Neural cell (in vitro differentiated cells): ENCODE data around the gene RAMP3. TPM values are rescaled to one million over a fixed set of nuclear protein-coding genes. Genes with fewer than 3 reads are reported as not detected.

Source experiments
- H2AFZ ChIP-seq: fragments of 200-600, 300-800 bp; sonication (generic), shearing (Covaris generic); 2 replicates; pipeline ENCODE4 v1.6.0; 2014; ENCODE audit warnings: low read depth, mild to moderate bottlenecking, antibody characterized with exemption, low read length, moderate library complexity
- H3F3A ChIP-seq: fragments of 200-600 bp; shearing (Covaris generic); 2 replicates; pipeline ENCODE4 v1.6.1; 2016; ENCODE audit warnings: mild to moderate bottlenecking, moderate library complexity, mixed read lengths, antibody characterized with exemption, low read length; ENCODE audit not compliant: insufficient read depth, poor library complexity, severe bottlenecking
- H3K27ac ChIP-seq: fragments of 200-600, 300-800 bp; sonication (generic), shearing (Covaris generic); 2 replicates; pipeline ENCODE4 v1.5.1; 2014; ENCODE audit warnings: mild to moderate bottlenecking, low read length, moderate library complexity
- H3K27me3 ChIP-seq: fragments of 300-800, 200-600 bp; sonication (generic), shearing (Covaris generic); 2 replicates; pipeline ENCODE4 v1.6.0; 2014; ENCODE audit warnings: mild to moderate bottlenecking, low read depth, low read length, moderate library complexity; ENCODE audit not compliant: insufficient read depth
- H3K36me3 ChIP-seq: fragments of 300-800, 200-600 bp; sonication (generic), shearing (Covaris generic); 2 replicates; pipeline ENCODE4 v1.5.1; 2014; ENCODE audit warnings: mild to moderate bottlenecking, antibody characterized with exemption, low read length, moderate library complexity; ENCODE audit not compliant: insufficient read depth
- H3K4me2 ChIP-seq: fragments of 300-800, 200-600 bp; sonication (generic), shearing (Covaris generic); 2 replicates; pipeline ENCODE4 v1.6.0; 2014; ENCODE audit warnings: mild to moderate bottlenecking, low read length
- H3K4me3 ChIP-seq: fragments of 300-800, 200-600 bp; sonication (generic), shearing (Covaris generic); 2 replicates; pipeline ENCODE4 v1.5.1; 2014; ENCODE audit warnings: mild to moderate bottlenecking, low read length, moderate library complexity
- H3K79me2 ChIP-seq: fragments of 200-600 bp; shearing (Covaris generic); replicated peaks from 2 replicates; pipeline ENCODE4 v1.6.0; 2014; ENCODE audit warnings: mild to moderate bottlenecking, low read length, moderate library complexity; ENCODE audit not compliant: insufficient read depth
- H3K9ac ChIP-seq: fragments of 300-800, 200-600 bp; sonication (generic), shearing (Covaris generic); 2 replicates; pipeline ENCODE4 v1.6.1; 2016; ENCODE audit warnings: mild to moderate bottlenecking, low read length, mixed read lengths
- H3K9me2 ChIP-seq: fragments of 200-600 bp; shearing (Covaris generic); 2 replicates; pipeline ENCODE4 v1.6.1; 2016; ENCODE audit warnings: mild to moderate bottlenecking, low read length, mixed read lengths; ENCODE audit not compliant: insufficient read depth
- H3K9me3 ChIP-seq: fragments of 200-600, 300-800 bp; sonication (generic), shearing (Covaris generic); 2 replicates; pipeline ENCODE4 v1.6.1; 2016; ENCODE audit warnings: mild to moderate bottlenecking, mixed run types, low read length, moderate library complexity, mixed read lengths
- H4K20me1 ChIP-seq: fragments of 200-600 bp; shearing (Covaris generic); 2 replicates; pipeline ENCODE4 v1.6.1; 2016; ENCODE audit warnings: mild to moderate bottlenecking, mixed run types; ENCODE audit not compliant: insufficient read depth
- CTCF ChIP-seq: fragments of 450-650 bp; IDR thresholded peaks from 2 replicates; pipeline ENCODE4 v1.5.1; 2014; ENCODE audit warnings: antibody characterized with exemption, mild to moderate bottlenecking, moderate library complexity; ENCODE audit not compliant: poor library complexity, severe bottlenecking
- EP300 ChIP-seq: fragments of 450-650 bp; conservative IDR thresholded peaks from 2 replicates; pipeline ENCODE4 v1.6.1; 2014; ENCODE audit warnings: antibody characterized with exemption, mild to moderate bottlenecking, moderate library complexity; ENCODE audit not compliant: poor library complexity, severe bottlenecking
- EZH2 ChIP-seq: fragments of 200-600, 300-800 bp; shearing (Covaris generic), sonication (generic); IDR thresholded peaks from 2 replicates; pipeline ENCODE4 v1.6.1; 2014; ENCODE audit warnings: antibody characterized with exemption, low read length, borderline replicate concordance, mild to moderate bottlenecking; ENCODE audit not compliant: insufficient read depth, poor library complexity, severe bottlenecking
- MXI1 ChIP-seq: fragments of 450-650 bp; conservative IDR thresholded peaks from 2 replicates; pipeline ENCODE4 v1.6.1; 2014; ENCODE audit warnings: antibody characterized with exemption, mild to moderate bottlenecking; ENCODE audit not compliant: poor library complexity, severe bottlenecking
- POLR2AphosphoS5 ChIP-seq: IDR thresholded peaks from 2 replicates; pipeline ENCODE4 v1.6.1; 2012
- RAD21 ChIP-seq: fragments of 450-650 bp; conservative IDR thresholded peaks from 2 replicates; pipeline ENCODE4 v1.6.1; 2014; ENCODE audit warnings: antibody characterized with exemption, mild to moderate bottlenecking, moderate library complexity
- SMC3 ChIP-seq: fragments of 450-650 bp; conservative IDR thresholded peaks from 2 replicates; pipeline ENCODE4 v1.6.1; 2014; ENCODE audit warnings: antibody characterized with exemption, mild to moderate bottlenecking, moderate library complexity; ENCODE audit not compliant: poor library complexity
- TAF1 ChIP-seq: IDR thresholded peaks from 2 replicates; pipeline ENCODE4 v1.6.1; 2012; ENCODE audit warnings: low read depth
- polyA plus RNA-seq: library from polyadenylated mRNA; depleted of rRNA; stranded (reverse); fragments of >200 nt; gene quantifications from 2 replicates; pipeline ENCODE4 v1.2.3, GENCODE V29; 2014

The RAMP3 gene
- polyA plus RNA-seq, 1 donor from 2014 or later: not detected

DNA sequence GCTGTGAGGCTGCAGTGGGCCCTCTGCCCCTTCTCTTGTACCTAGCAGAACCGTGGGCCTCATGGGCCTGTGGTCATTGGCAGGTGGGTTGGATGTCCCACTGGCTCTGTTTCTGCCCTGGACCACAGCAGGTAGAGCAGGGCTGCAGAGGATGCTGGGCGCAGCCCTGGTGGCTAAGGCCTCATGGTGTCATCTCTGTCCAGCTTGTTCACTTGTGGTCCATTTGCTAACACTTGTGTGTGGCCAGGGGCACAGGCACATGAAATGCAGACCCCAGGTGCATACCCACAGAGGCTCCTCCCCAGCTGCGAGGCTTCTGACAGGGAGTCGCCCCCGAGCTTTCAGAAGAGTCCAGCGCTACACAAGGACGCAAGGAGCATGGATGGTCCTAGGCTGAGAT is 23.7 kb upstream of the RAMP3 start:
- H2AFZ ChIP-seq: no peak overlapping the region
- H3K36me3 ChIP-seq: no peaks in the 10 kb centered on the region
- H3K9me2 ChIP-seq: no peaks in the 10 kb centered on the region
- no peaks in the 10 kb centered on the region for H4K20me1 ChIP-seq
- no peaks in the 10 kb centered on the region for H3K9me3 ChIP-seq
- H3K79me2 ChIP-seq: no peaks in the 10 kb centered on the region
- no peaks in the 10 kb centered on the region for H3K27me3 ChIP-seq
- H3K27ac ChIP-seq: no peak overlapping the region
- no peak overlapping the region for H3K4me3 ChIP-seq
- H3K9ac ChIP-seq: no peak overlapping the region
- H3F3A ChIP-seq: no peaks in the 10 kb centered on the region
- TF ChIP-seq EP300: no peak
- H3K4me2 ChIP-seq: no peak overlapping the region

DNA sequence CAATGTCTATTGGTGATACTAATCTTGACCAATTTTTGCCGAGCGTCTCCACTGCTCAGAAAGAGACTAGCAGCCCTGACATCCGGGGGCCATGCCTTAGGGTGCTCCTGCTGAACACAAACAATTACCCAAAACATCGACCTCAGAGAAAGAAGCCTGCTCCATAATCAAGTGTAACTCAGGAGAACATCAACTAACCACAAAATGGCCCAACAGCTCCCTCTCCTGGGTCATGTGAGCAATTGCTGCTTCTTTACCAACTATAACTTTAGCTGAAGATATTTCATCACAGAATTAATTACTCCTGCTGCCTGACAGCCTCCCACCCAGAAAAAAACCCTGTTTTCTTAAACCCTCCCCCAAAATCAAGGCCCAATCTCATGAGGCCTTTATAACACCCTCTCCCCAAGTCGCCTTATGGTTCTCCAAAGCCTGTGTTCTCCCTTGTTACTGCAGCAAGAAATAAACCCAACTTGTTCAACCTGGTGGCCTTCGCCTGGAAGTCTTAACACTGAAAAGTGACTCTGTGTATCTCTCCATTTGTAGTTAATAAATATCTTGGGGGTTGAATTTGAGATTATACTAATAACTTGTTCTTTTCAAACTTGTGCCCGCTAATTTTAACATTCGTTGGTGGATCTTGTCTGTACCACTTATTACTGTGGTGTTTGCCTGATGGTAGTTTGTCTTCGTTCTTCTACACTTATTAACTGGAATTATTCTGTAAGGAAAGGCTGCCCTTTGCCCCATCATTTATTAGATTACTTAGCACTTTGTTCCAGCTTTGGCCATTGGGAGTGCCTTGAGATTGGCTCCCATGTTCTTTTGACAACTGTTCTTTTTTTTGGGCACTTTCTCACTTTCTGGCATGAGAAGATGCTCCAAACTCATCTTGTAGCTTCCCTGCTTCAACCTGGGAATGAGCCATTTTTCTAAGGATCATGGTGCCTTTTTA is 21.2 kb upstream of the RAMP3 start:
- no peaks in the 10 kb centered on the region for H3K27me3 ChIP-seq
- no peaks in the 10 kb centered on the region for H3K9me2 ChIP-seq
- no peak overlapping the region for H3K9ac ChIP-seq
- H4K20me1 ChIP-seq: no peaks in the 10 kb centered on the region
- H3K79me2 ChIP-seq: no peaks in the 10 kb centered on the region
- no peaks in the 10 kb centered on the region for H3K36me3 ChIP-seq
- no peak overlapping the region for H3K4me2 ChIP-seq
- TF ChIP-seq CTCF: peak; percentile 95
- no peak for TF ChIP-seq POLR2AphosphoS5
- TF ChIP-seq SMC3: peak; percentile 95
- peak; percentile 97 for TF ChIP-seq RAD21
- no peaks in the 10 kb centered on the region for H3F3A ChIP-seq
- H2AFZ ChIP-seq: no peak overlapping the region
- no peak overlapping the region for H3K27ac ChIP-seq
- no peaks in the 10 kb centered on the region for H3K9me3 ChIP-seq
- no peak overlapping the region for H3K4me3 ChIP-seq

DNA sequence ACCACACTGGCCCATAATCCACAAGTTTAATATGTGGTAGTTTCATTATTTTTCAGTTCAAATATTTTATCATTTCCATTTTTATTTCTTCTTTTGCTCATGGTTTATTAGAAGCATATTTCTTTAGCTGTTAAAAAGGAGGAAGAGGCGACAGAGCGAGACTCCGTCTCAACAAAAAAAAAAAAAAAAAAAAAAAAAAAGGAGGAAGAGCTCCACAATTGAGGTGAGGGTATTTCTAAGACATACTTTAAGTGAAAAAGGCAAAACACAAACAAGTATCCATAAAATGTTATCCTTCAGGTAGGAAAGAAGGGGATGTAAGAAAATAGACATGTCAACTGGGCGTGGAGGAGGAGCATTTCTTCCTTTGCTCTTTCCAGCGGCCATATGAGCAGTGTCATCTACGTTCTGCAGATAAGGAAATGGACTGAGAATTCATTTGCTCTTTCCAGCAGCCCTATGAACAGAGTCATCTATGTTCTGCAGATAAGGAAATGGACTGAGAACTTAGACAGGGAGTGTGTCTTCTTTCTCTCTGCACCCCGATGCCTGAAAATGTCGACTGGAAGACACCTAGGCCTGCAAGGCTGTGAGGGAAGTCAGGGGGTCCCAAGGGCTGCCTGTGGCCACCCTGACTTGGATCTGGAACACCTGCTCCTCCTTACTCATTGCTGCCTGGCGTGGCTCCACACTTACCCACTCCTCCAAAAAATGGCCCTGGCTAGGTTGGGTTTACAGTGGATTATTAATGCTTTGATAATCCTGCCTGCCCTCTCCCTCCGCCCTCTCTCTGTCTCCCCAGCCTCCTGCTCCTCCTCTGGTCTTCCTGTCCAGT is 18.9 kb upstream of the RAMP3 start:
- H3K27me3 ChIP-seq: no peaks in the 10 kb centered on the region
- H3F3A ChIP-seq: no peaks in the 10 kb centered on the region
- no peak overlapping the region for H3K4me3 ChIP-seq
- no peak for TF ChIP-seq TAF1
- no peak for TF ChIP-seq SMC3
- no peak for TF ChIP-seq MXI1
- TF ChIP-seq EZH2: no peak
- no peak for TF ChIP-seq CTCF
- TF ChIP-seq POLR2AphosphoS5: no peak
- no peaks in the 10 kb centered on the region for H3K9me2 ChIP-seq
- H4K20me1 ChIP-seq: no peaks in the 10 kb centered on the region
- no peak overlapping the region for H2AFZ ChIP-seq
- H3K4me2 ChIP-seq: no peak overlapping the region
- no peaks in the 10 kb centered on the region for H3K79me2 ChIP-seq
- H3K36me3 ChIP-seq: no peaks in the 10 kb centered on the region
- H3K27ac ChIP-seq: no peak overlapping the region
- H3K9me3 ChIP-seq: no peaks in the 10 kb centered on the region
- H3K9ac ChIP-seq: no peak overlapping the region
